Activated T-cell treated with anti-CD3 and anti-CD28 coated beads, Interleukin-2, amount 50 U/mL, for 4 hours (primary cell): Measurements from ENCODE around the gene ZSCAN20. TPM values are rescaled to one million over a fixed set of nuclear protein-coding genes. Genes with fewer than 3 reads are reported as not detected.
"Not testable (repeated sequence)": the region's sequence is repeated elsewhere in the genome, so short reads cannot be mapped to it uniquely, and the experiment has no call there.

ENCODE experiments used
- ATAC-seq, 2 donors: fragments of 200-7000 bp; cut with Tn5 transposase; one replicate each; pipeline ENCODE4 v1.10.0; 2021
- DNase-seq: peaks from one replicate; pipeline ENCODE4 v3.0.0-alpha.2; 2020
- H3K27me3 Mint-ChIP-seq: one replicate; pipeline ENCODE4 v1.8.0; 2021; ENCODE audit warnings: low read depth, mixed read lengths
- H3K36me3 Mint-ChIP-seq: one replicate; pipeline ENCODE4 v1.8.0; 2022; ENCODE audit warnings: mixed read lengths; ENCODE audit not compliant: insufficient read depth
- H3K4me1 Mint-ChIP-seq: one replicate; pipeline ENCODE4 v1.8.0; 2021; ENCODE audit warnings: low read depth, mixed read lengths
- H3K4me3 Mint-ChIP-seq: one replicate; pipeline ENCODE4 v1.8.0; 2021; ENCODE audit warnings: mild to moderate bottlenecking, moderate library complexity, mixed read lengths
- H3K9me3 Mint-ChIP-seq: one replicate; pipeline ENCODE4 v1.8.0; 2021; ENCODE audit warnings: mixed read lengths
- total RNA-seq, 3 donors: library from RNA; stranded (reverse); gene quantifications; one replicate each; pipeline ENCODE4 v1.2.1, GENCODE V29; 2021

ZSCAN20 gene
- total RNA-seq, 3 donors from 2014 or later, result 1.9 to 3.7 (median 3.1) TPM

- DNase-seq (no peak), ATAC-seq (no peak)
- H3K4me1 Mint-ChIP-seq, result no peaks in the 10 kb centered on the region
- H3K4me3 Mint-ChIP-seq, result no peak overlapping the region
- H3K27me3 Mint-ChIP-seq, result no peaks in the 10 kb centered on the region
- H3K9me3 Mint-ChIP-seq, result peaks cover 27% of the 10 kb centered on the region
- peaks cover 68% of the 10 kb centered on the region for H3K36me3 Mint-ChIP-seq
These were observed 16.2 kb downstream of the ZSCAN20 start for GRCh38 chr1:33488624-33489023.

- DNase-seq, result no peak
- Mint-ChIP-seq H3K4me1 (no peaks in the 10 kb centered on the region), H3K36me3 (peaks cover 36% of the 10 kb centered on the region), H3K9me3 (peaks cover 45% of the 10 kb centered on the region), H3K27me3 (no peaks in the 10 kb centered on the region), H3K4me3 (no peak overlapping the region)
- no peak for ATAC-seq
These were observed 22.5 kb downstream of the ZSCAN20 start for GRCh38 chr1:33494929-33495328.

GRCh38 chr1:33497410-33497809, 25.0 kb downstream of the ZSCAN20 start:
- H3K4me3 Mint-ChIP-seq, result no peak overlapping the region
- DNase-seq, result no peak
- no peak for ATAC-seq
- H3K27me3 Mint-ChIP-seq, result no peaks in the 10 kb centered on the region
- peaks cover 18% of the 10 kb centered on the region for H3K36me3 Mint-ChIP-seq
- H3K4me1 Mint-ChIP-seq, result no peaks in the 10 kb centered on the region
- peaks cover 48% of the 10 kb centered on the region for H3K9me3 Mint-ChIP-seq

- peaks cover 7% of the 10 kb centered on the region for H3K36me3 Mint-ChIP-seq
- H3K4me1 Mint-ChIP-seq, result no peaks in the 10 kb centered on the region
- H3K9me3 Mint-ChIP-seq, result peaks cover 25% of the 10 kb centered on the region
- DNase-seq (no peak), ATAC-seq (no peak)
- no peaks in the 10 kb centered on the region for H3K27me3 Mint-ChIP-seq
- no peak overlapping the region for H3K4me3 Mint-ChIP-seq
These were observed 28.1 kb downstream of the ZSCAN20 start for GRCh38 chr1:33500547-33500946.

- ATAC-seq, result no peak
- DNase-seq, result no peak
- H3K9me3 Mint-ChIP-seq, result peaks cover 18% of the 10 kb centered on the region
- no peak overlapping the region for H3K4me3 Mint-ChIP-seq
- H3K36me3 Mint-ChIP-seq, result peaks cover 7% of the 10 kb centered on the region
- no peaks in the 10 kb centered on the region for H3K4me1 Mint-ChIP-seq
- H3K27me3 Mint-ChIP-seq, result no peaks in the 10 kb centered on the region
These were observed 28.9 kb downstream of the ZSCAN20 start for GRCh38 chr1:33501309-33501708.

GRCh38 chr1:33501774-33502173, 29.3 kb downstream of the ZSCAN20 start:
- DNase-seq, result no peak
- H3K4me3 Mint-ChIP-seq, result no peak overlapping the region
- no peaks in the 10 kb centered on the region for H3K27me3 Mint-ChIP-seq
- ATAC-seq, result no peak
- H3K9me3 Mint-ChIP-seq, result peaks cover 16% of the 10 kb centered on the region
- H3K4me1 Mint-ChIP-seq, result no peaks in the 10 kb centered on the region
- H3K36me3 Mint-ChIP-seq, result peaks cover 7% of the 10 kb centered on the region

- Mint-ChIP-seq H3K36me3 (peaks cover 2% of the 10 kb centered on the region), H3K4me1 (no peaks in the 10 kb centered on the region), H3K4me3 (no peak overlapping the region), H3K9me3 (peaks cover 8% of the 10 kb centered on the region), H3K27me3 (no peaks in the 10 kb centered on the region)
- no peak for ATAC-seq
- DNase-seq, result no peak
These were observed 30.3 kb downstream of the ZSCAN20 start for GRCh38 chr1:33502726-33503125.

- Mint-ChIP-seq H3K9me3 (peaks cover 6% of the 10 kb centered on the region), H3K4me1 (no peaks in the 10 kb centered on the region), H3K36me3 (peaks cover 2% of the 10 kb centered on the region), H3K4me3 (no peak overlapping the region), H3K27me3 (no peaks in the 10 kb centered on the region)
- no peak for DNase-seq
- no peak for ATAC-seq
These were observed 31.1 kb downstream of the ZSCAN20 start for GRCh38 chr1:33503506-33503905.

- Mint-ChIP-seq H3K4me1 (no peaks in the 10 kb centered on the region), H3K4me3 (no peak overlapping the region), H3K27me3 (peaks cover 5% of the 10 kb centered on the region), H3K36me3 (no peaks in the 10 kb centered on the region), H3K9me3 (peaks cover 1% of the 10 kb centered on the region)
- ATAC-seq, result no peak
- DNase-seq, result no peak
These were observed 35.2 kb downstream of the ZSCAN20 start for GRCh38 chr1:33507661-33508060.

- ATAC-seq, result no peak
- peaks cover 5% of the 10 kb centered on the region for H3K27me3 Mint-ChIP-seq
- no peaks in the 10 kb centered on the region for H3K4me1 Mint-ChIP-seq
- no peak overlapping the region for H3K4me3 Mint-ChIP-seq
- no peak for DNase-seq
- no peaks in the 10 kb centered on the region for H3K9me3 Mint-ChIP-seq
- H3K36me3 Mint-ChIP-seq, result no peaks in the 10 kb centered on the region
These were observed 35.7 kb downstream of the ZSCAN20 start for GRCh38 chr1:33508151-33508550.

GRCh38 chr1:33509276-33509675, 36.8 kb downstream of the ZSCAN20 start:
- not testable (repeated sequence) for H3K4me1 Mint-ChIP-seq, ATAC-seq, H3K9me3 Mint-ChIP-seq, H3K36me3 Mint-ChIP-seq, H3K27me3 Mint-ChIP-seq, H3K4me3 Mint-ChIP-seq, DNase-seq

GRCh38 chr1:33512226-33513011, 40.0 kb downstream of the ZSCAN20 start:
- Mint-ChIP-seq H3K27me3 (peaks cover 18% of the 10 kb centered on the region), H3K9me3 (no peaks in the 10 kb centered on the region), H3K36me3 (no peaks in the 10 kb centered on the region), H3K4me1 (no peaks in the 10 kb centered on the region), H3K4me3 (no peak overlapping the region)
- peak; percentile 79 to 84 for ATAC-seq
- no peak for DNase-seq

- H3K4me1 Mint-ChIP-seq, result no peaks in the 10 kb centered on the region
- H3K4me3 Mint-ChIP-seq, result no peak overlapping the region
- H3K36me3 Mint-ChIP-seq, result no peaks in the 10 kb centered on the region
- H3K27me3 Mint-ChIP-seq, result peaks cover 28% of the 10 kb centered on the region
- no peaks in the 10 kb centered on the region for H3K9me3 Mint-ChIP-seq
- DNase-seq (no peak), ATAC-seq (no peak)
These were observed 42.7 kb downstream of the ZSCAN20 start for GRCh38 chr1:33515112-33515511.

GRCh38 chr1:33515607-33516006, 43.2 kb downstream of the ZSCAN20 start:
- Mint-ChIP-seq H3K36me3 (no peaks in the 10 kb centered on the region), H3K9me3 (no peaks in the 10 kb centered on the region), H3K4me1 (no peaks in the 10 kb centered on the region), H3K27me3 (peaks cover 24% of the 10 kb centered on the region), H3K4me3 (no peak overlapping the region)
- ATAC-seq (no peak), DNase-seq (no peak)

- H3K4me1 Mint-ChIP-seq, result no peaks in the 10 kb centered on the region
- H3K9me3 Mint-ChIP-seq, result no peaks in the 10 kb centered on the region
- peaks cover 25% of the 10 kb centered on the region for H3K27me3 Mint-ChIP-seq
- H3K4me3 Mint-ChIP-seq, result no peak overlapping the region
- DNase-seq (no peak), ATAC-seq (no peak)
- H3K36me3 Mint-ChIP-seq, result no peaks in the 10 kb centered on the region
These were observed 44.0 kb downstream of the ZSCAN20 start for GRCh38 chr1:33516428-33516827.
